ENCODE results near the gene ZNF799. TPM values are rescaled to one million over a fixed set of nuclear protein-coding genes. Genes with fewer than 3 reads are reported as not detected.

Gene ZNF799
- total and polyA plus RNA-seq, 2 of the 13 experiments (the other 11 are each of a cell fraction or from before 2014, with no cell fraction given) = 7.7 to 17.9 TPM

DNA sequence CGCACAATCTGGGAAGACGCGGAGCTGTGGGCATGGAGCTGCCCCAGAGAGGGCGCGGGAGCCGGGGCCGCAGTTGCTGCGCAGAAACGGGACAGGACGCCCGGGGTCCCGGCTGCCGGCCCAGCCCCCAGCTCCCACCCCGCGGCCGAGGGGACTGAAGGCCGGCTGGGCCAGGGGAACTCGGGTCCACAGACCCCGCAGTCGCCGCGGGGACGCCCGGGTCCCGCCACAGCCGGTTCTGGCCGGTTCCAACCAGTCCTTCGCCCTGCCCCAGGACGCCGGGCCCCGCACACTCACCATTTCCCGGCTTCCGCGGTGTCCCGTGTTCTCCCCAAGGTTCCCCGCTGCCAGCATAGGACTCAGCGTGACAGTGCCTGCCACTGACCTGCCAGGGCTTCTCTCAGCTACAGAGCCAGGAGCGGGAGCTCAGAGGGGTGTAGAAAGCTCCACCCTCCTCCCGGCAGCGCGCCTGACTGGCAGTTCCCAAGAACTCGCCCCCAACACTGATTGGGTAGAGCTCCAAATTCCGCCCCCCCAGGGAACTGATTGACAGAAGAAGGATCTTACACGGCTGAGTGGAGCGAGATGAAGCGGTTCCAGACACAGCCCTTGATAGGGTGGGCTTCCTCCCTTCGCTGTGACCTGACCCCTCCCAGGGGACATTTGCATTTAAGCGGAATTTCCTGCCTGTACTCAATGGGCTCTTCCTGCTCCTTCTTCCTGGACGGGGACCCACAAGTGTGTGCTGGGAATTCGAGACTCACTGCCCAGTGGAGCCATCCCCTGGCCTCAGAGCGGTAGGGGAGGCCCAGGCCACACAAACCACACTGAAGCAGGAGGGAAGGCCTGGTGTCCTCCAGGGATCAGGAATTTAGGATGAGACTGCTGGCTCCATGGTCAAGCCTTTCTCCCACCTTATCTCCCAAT is 35.6 kb downstream of the ZNF799 start, which contains the start of gene ZNF442 (continued):
- TF ChIP-seq ZNF329 (CRISPR knock-in tag; IDR thresholded peaks at IDR 0.05; ENCODE audit: low read depth) (peak; percentile 18; the same call in 1 of the 2 replicates), ETV6 (CRISPR knock-in tag; conservative IDR thresholded peaks at IDR 0.05) (peak; percentile 36; the same call in 1 of the 2 replicates), ESRRA (CRISPR knock-in tag; IDR thresholded peaks at IDR 0.05; ENCODE audit: low read depth) (no peak), HMGA1 (CRISPR knock-in tag; conservative IDR thresholded peaks at IDR 0.05) (no peak), MXI1 (IDR thresholded peaks at IDR 0.05; ENCODE audit: borderline replicate concordance, low read depth, low read length) (peak; percentile 64; the same call in 1 of the 3 replicates), SMC3 (IDR thresholded peaks at IDR 0.05; ENCODE audit: low read length) (peak; percentile 74), SOX5 (CRISPR knock-in tag; IDR thresholded peaks at IDR 0.05; ENCODE audit: borderline replicate concordance) (peak; percentile 17; the same call in 1 of the 2 replicates), JUND (CRISPR knock-in tag; IDR thresholded peaks at IDR 0.05) (no peak; the same call in 1 of the 2 replicates), MAZ (IDR thresholded peaks at IDR 0.05; ENCODE audit: borderline replicate concordance, low read depth, low read length) (peak; percentile 72; the same call in 1 of the 2 replicates), MAZ (CRISPR knock-in tag; IDR thresholded peaks at IDR 0.05; ENCODE audit: low read depth) (peak; percentile 61), NFKB2 (CRISPR knock-in tag; IDR thresholded peaks at IDR 0.05; ENCODE audit: borderline replicate concordance) (peak; percentile 53; the same call in 1 of the 2 replicates), SRSF4 (IDR thresholded peaks at IDR 0.05; ENCODE audit: low read depth, low read length, poor library complexity, severe bottlenecking) (no peak), ELF1 (CRISPR knock-in tag; IDR thresholded peaks at IDR 0.05) (peak; percentile 87), NKX3-1 (CRISPR knock-in tag; IDR thresholded peaks at IDR 0.05) (peak; percentile 65; the same call in 1 of the 2 replicates), CEBPG (CRISPR knock-in tag; IDR thresholded peaks at IDR 0.05) (peak; percentile 48), FOXK1 (CRISPR knock-in tag; IDR thresholded peaks at IDR 0.05; ENCODE audit: borderline replicate concordance, low read depth) (peak; percentile 40; the same call in 1 of the 2 replicates), ZNF101 (CRISPR knock-in tag; IDR thresholded peaks at IDR 0.05; ENCODE audit: borderline replicate concordance, low read depth) (no peak), ZNF224 (CRISPR knock-in tag; IDR thresholded peaks at IDR 0.05) (peak; percentile 67; the same call in 1 of the 2 replicates), PRMT3 (CRISPR knock-in tag; IDR thresholded peaks at IDR 0.05; ENCODE audit: borderline replicate concordance, low read depth) (no peak)
- TF ChIP-seq, protein P1, sequence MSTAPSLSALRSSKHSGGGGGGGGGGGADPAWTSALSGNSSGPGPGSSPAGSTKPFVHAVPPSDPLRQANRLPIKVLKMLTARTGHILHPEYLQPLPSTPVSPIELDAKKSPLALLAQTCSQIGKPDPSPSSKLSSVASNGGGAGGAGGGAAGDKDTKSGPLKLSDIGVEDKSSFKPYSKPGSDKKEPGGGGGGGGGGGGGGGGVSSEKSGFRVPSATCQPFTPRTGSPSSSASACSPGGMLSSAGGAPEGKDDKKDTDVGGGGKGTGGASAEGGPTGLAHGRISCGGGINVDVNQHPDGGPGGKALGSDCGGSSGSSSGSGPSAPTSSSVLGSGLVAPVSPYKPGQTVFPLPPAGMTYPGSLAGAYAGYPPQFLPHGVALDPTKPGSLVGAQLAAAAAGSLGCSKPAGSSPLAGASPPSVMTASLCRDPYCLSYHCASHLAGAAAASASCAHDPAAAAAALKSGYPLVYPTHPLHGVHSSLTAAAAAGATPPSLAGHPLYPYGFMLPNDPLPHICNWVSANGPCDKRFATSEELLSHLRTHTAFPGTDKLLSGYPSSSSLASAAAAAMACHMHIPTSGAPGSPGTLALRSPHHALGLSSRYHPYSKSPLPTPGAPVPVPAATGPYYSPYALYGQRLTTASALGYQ (CRISPR knock-in tag; IDR thresholded peaks at IDR 0.05) = 0 out of 2 replicates have a peak, but pooled peaks have one; percentile 59
- TF ChIP-seq, protein P2, sequence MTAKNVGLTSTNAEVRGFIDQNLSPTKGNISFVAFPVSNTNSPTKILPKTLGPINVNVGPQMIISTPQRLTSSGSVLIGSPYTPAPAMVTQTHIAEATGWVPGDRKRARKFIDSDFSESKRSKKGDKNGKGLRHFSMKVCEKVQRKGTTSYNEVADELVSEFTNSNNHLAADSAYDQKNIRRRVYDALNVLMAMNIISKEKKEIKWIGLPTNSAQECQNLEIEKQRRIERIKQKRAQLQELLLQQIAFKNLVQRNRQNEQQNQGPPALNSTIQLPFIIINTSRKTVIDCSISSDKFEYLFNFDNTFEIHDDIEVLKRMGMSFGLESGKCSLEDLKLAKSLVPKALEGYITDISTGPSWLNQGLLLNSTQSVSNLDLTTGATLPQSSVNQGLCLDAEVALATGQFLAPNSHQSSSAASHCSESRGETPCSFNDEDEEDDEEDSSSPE (CRISPR knock-in tag; IDR thresholded peaks at IDR 0.05) = peak; percentile 21; the same call in 1 of the 2 replicates
- TF ChIP-seq, protein P3, sequence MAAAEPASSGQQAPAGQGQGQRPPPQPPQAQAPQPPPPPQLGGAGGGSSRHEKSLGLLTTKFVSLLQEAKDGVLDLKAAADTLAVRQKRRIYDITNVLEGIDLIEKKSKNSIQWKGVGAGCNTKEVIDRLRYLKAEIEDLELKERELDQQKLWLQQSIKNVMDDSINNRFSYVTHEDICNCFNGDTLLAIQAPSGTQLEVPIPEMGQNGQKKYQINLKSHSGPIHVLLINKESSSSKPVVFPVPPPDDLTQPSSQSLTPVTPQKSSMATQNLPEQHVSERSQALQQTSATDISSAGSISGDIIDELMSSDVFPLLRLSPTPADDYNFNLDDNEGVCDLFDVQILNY (CRISPR knock-in tag; conservative IDR thresholded peaks at IDR 0.05) = no peak
- TF ChIP-seq, protein P4, sequence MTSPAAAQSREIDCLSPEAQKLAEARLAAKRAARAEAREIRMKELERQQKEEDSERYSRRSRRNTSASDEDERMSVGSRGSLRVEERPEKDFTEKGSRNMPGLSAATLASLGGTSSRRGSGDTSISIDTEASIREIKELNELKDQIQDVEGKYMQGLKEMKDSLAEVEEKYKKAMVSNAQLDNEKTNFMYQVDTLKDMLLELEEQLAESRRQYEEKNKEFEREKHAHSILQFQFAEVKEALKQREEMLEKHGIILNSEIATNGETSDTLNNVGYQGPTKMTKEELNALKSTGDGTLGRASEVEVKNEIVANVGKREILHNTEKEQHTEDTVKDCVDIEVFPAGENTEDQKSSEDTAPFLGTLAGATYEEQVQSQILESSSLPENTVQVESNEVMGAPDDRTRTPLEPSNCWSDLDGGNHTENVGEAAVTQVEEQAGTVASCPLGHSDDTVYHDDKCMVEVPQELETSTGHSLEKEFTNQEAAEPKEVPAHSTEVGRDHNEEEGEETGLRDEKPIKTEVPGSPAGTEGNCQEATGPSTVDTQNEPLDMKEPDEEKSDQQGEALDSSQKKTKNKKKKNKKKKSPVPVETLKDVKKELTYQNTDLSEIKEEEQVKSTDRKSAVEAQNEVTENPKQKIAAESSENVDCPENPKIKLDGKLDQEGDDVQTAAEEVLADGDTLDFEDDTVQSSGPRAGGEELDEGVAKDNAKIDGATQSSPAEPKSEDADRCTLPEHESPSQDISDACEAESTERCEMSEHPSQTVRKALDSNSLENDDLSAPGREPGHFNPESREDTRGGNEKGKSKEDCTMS (CRISPR knock-in tag; conservative IDR thresholded peaks at IDR 0.05) = no peak
